ENCODE results near the gene MRTO4. TPM values are rescaled to one million over a fixed set of nuclear protein-coding genes. Genes with fewer than 3 reads are reported as not detected.
"Not testable (repeated sequence)": the region's sequence is repeated elsewhere in the genome, so short reads cannot be mapped to it uniquely, and the experiment has no call there.

MRTO4 gene
- 59.2 TPM for polyA plus RNA-seq (2012; ENCODE audit: insufficient read depth, insufficient read length)

GRCh38 chr1:19251305-19252196, at the start of gene MRTO4, which contains the start of gene EMC1:
MRTO4 (plus strand) TSS chr1:19251805; CDS start chr1:19251836, 31 bp downstream.
EMC1 (minus strand) TSS chr1:19251524; CDS start chr1:19251509, 15 bp downstream.
- H3K4me3 ChIP-seq (ENCODE audit: low read length), result peak within 1 kb of the TSS; percentile 100
- peak; percentile 72 for DNase-seq (ENCODE audit: low read depth, low spot score)

GRCh38 chr1:19202396-19202795, 49.2 kb upstream of the MRTO4 start:
- H3K4me3 ChIP-seq (ENCODE audit: low read length), result no peak overlapping the region
- no peak for DNase-seq (ENCODE audit: low read depth, low spot score)

GRCh38 chr1:19203440-19203839, 48.2 kb upstream of the MRTO4 start:
- DNase-seq (ENCODE audit: low read depth, low spot score), result no peak
- no peak overlapping the region for H3K4me3 ChIP-seq (ENCODE audit: low read length)

- no peak for DNase-seq (ENCODE audit: low read depth, low spot score)
- H3K4me3 ChIP-seq (ENCODE audit: low read length), result no peak overlapping the region
Measured at GRCh38 chr1:19204446-19205266, 46.9 kb upstream of the MRTO4 start.

- DNase-seq (ENCODE audit: low read depth, low spot score), result no peak
- H3K4me3 ChIP-seq (ENCODE audit: low read length), result no peak overlapping the region
Measured at GRCh38 chr1:19205403-19205802, 46.2 kb upstream of the MRTO4 start.

GRCh38 chr1:19205845-19206244, 45.8 kb upstream of the MRTO4 start:
- DNase-seq (ENCODE audit: low read depth, low spot score), result no peak
- no peak overlapping the region for H3K4me3 ChIP-seq (ENCODE audit: low read length)

GRCh38 chr1:19206947-19207346, 44.7 kb upstream of the MRTO4 start:
- no peak for DNase-seq (ENCODE audit: low read depth, low spot score)
- H3K4me3 ChIP-seq (ENCODE audit: low read length), result no peak overlapping the region

- H3K4me3 ChIP-seq (ENCODE audit: low read length), result peak overlapping the region; percentile 99
- no peak for DNase-seq (ENCODE audit: low read depth, low spot score)
Measured at GRCh38 chr1:19208710-19209438, 42.7 kb upstream of the MRTO4 start.

- peak; percentile 14 for DNase-seq (ENCODE audit: low read depth, low spot score)
- H3K4me3 ChIP-seq (ENCODE audit: low read length), result peak overlapping the region; percentile 99
Measured at GRCh38 chr1:19209439-19209989, 42.1 kb upstream of the MRTO4 start.

- peak; percentile 95 for DNase-seq (ENCODE audit: low read depth, low spot score)
- H3K4me3 ChIP-seq (ENCODE audit: low read length), result peak within 1 kb of the TSS; percentile 99
Measured at GRCh38 chr1:19209990-19210771, 41.4 kb upstream of the MRTO4 start, which contains the start of gene UBR4. UBR4 (minus strand) TSS chr1:19210266; CDS start chr1:19210248, 18 bp downstream.

- DNase-seq (ENCODE audit: low read depth, low spot score), result peak; percentile 12
- H3K4me3 ChIP-seq (ENCODE audit: low read length), result peak overlapping the region; percentile 99
Measured at GRCh38 chr1:19210772-19211549, 40.6 kb upstream of the MRTO4 start.

GRCh38 chr1:19212167-19212566, 39.4 kb upstream of the MRTO4 start:
- no peak overlapping the region for H3K4me3 ChIP-seq (ENCODE audit: low read length)
- DNase-seq (ENCODE audit: low read depth, low spot score), result no peak

GRCh38 chr1:19213580-19213979, 38.0 kb upstream of the MRTO4 start:
- DNase-seq (ENCODE audit: low read depth, low spot score), result no peak
- H3K4me3 ChIP-seq (ENCODE audit: low read length), result no peak overlapping the region

GRCh38 chr1:19216585-19216984, 35.0 kb upstream of the MRTO4 start:
- H3K4me3 ChIP-seq (ENCODE audit: low read length); DNase-seq (ENCODE audit: low read depth, low spot score): not testable (repeated sequence)

- no peak overlapping the region for H3K4me3 ChIP-seq (ENCODE audit: low read length)
- DNase-seq (ENCODE audit: low read depth, low spot score), result no peak
Measured at GRCh38 chr1:19219451-19219850, 32.2 kb upstream of the MRTO4 start.

- no peak overlapping the region for H3K4me3 ChIP-seq (ENCODE audit: low read length)
- DNase-seq (ENCODE audit: low read depth, low spot score), result no peak
Measured at GRCh38 chr1:19220080-19220846, 31.3 kb upstream of the MRTO4 start.

- no peak for DNase-seq (ENCODE audit: low read depth, low spot score)
- no peak overlapping the region for H3K4me3 ChIP-seq (ENCODE audit: low read length)
Measured at GRCh38 chr1:19220991-19221390, 30.6 kb upstream of the MRTO4 start.
